Measurements from ENCODE around the gene SMG6. TPM values are rescaled to one million over a fixed set of nuclear protein-coding genes. Genes with fewer than 3 reads are reported as not detected.

SMG6 gene
- total RNA-seq, 1 experiment from 2014 or later, result 36.1 TPM

DNA sequence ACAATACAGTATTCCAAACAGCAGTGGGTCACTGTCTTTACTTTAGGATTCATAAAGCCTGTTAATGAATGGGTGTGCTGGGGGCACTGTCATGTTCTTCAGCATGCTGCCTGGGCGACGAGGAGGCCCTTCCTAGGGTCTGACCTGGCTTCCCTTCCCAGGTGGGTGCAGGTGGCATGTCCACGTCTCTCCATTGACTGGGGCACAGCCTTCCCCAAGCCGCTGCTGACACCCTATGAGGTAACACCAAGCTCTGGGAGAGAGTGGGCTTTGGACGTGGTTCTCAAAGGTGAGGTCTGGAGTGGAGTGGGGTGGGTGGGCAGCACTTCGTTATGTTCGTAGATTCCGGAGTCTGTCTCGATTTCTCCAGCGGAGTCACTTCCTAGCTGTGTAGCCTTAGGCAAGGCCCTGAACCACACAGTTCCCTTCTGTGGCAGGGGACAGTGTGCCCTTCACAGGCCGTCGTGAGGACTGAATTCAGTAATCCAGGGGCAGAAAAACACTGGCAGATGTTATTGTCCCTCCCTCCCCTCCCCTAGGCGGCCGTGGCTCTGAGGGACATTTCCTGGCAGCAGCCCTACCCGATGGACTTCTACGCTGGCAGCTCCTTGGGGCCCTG lies 262.5 kb downstream of the SMG6 start:
- no TSS peak for BruUV-seq (replicated peaks)
- CTCF ChIA-PET, result interaction anchor here (1.3 kb wide), 1 partner anchor 132 kb away, joined by 4 read pairs; no protein-coding TSS in a partner anchor
- POLR2A ChIA-PET (ENCODE audit: low non-redundant PET), result interaction anchor here (0.7 kb wide), 1 partner anchor 441 kb away, joined by 4 read pairs; no protein-coding TSS in a partner anchor

DNA sequence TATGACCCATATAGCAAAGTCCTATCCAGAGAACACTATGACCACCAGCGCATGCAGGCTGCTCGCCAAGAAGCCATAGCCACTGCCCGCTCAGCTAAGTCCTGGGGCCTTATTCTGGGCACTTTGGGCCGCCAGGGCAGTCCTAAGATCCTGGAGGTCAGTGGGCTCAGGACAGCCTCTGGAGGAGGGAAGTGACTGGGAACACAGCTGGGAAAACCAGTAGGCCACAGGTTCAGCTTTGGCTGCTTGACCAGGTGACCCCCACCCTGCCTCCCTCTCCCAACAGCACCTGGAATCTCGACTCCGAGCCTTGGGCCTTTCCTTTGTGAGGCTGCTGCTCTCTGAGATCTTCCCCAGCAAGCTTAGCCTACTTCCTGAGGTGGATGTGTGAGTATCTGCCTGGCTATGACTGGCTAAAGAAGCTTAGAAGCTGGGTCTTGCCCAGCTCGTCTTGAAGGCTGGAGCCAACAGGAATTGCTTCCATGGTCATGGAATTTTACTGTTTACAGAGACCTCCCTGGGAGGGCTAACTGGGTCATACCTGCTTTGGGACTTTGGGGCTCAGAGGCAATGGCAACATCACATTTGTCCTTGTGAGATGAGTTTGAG lies 263.3 kb downstream of the SMG6 start:
- Histone ChIP-seq H3K36me3 (ENCODE audit: insufficient read depth, low read length, poor library complexity, severe bottlenecking) (peaks cover 26% of the 10 kb centered on the region), H3K4me3 (ENCODE audit: low read depth, low read length, poor library complexity, severe bottlenecking) (no peak overlapping the region), H3K9me3 (ENCODE audit: low read depth, low read length, poor library complexity, severe bottlenecking) (no peaks in the 10 kb centered on the region), H3K27ac (ENCODE audit: low read depth, low read length, poor library complexity, severe bottlenecking) (no peak overlapping the region), H3K4me1 (ENCODE audit: insufficient read depth, low read length, poor library complexity, severe bottlenecking) (peaks cover 14% of the 10 kb centered on the region), H3K27me3 (replicated peaks; ENCODE audit: insufficient read depth, low read depth, low read length, poor library complexity) (no peaks in the 10 kb centered on the region)
- TF ChIP-seq, protein P1, sequence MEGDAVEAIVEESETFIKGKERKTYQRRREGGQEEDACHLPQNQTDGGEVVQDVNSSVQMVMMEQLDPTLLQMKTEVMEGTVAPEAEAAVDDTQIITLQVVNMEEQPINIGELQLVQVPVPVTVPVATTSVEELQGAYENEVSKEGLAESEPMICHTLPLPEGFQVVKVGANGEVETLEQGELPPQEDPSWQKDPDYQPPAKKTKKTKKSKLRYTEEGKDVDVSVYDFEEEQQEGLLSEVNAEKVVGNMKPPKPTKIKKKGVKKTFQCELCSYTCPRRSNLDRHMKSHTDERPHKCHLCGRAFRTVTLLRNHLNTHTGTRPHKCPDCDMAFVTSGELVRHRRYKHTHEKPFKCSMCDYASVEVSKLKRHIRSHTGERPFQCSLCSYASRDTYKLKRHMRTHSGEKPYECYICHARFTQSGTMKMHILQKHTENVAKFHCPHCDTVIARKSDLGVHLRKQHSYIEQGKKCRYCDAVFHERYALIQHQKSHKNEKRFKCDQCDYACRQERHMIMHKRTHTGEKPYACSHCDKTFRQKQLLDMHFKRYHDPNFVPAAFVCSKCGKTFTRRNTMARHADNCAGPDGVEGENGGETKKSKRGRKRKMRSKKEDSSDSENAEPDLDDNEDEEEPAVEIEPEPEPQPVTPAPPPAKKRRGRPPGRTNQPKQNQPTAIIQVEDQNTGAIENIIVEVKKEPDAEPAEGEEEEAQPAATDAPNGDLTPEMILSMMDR (conservative IDR thresholded peaks at IDR 0.05; ENCODE audit: low read depth, low read length), result no peak
- TF ChIP-seq EZH2 (IDR thresholded peaks at IDR 0.05; ENCODE audit: borderline replicate concordance, low read depth, low read length, poor library complexity, severe bottlenecking), result no peak
- no TSS peak for BruUV-seq (replicated peaks)
- CTCF ChIA-PET, result no interaction called here
- intact Hi-C loops (cut with micrococcal nuclease; ENCODE audit: unreplicated experiment), result loop anchor here (5.0 kb wide), 2 partner anchors 133 to 323 kb away; no protein-coding TSS in a partner anchor
- POLR2A ChIA-PET (ENCODE audit: low non-redundant PET), result no interaction called here
- no peak for DNase-seq (ENCODE audit: low spot score)

More for the DNA sequence above, 262.5 kb downstream of the SMG6 start:
- Histone ChIP-seq H3K4me3 (ENCODE audit: low read depth, low read length, poor library complexity, severe bottlenecking) (peak overlapping the region; percentile 73), H3K36me3 (ENCODE audit: insufficient read depth, low read length, poor library complexity, severe bottlenecking) (peaks cover 21% of the 10 kb centered on the region), H3K4me1 (ENCODE audit: insufficient read depth, low read length, poor library complexity, severe bottlenecking) (peaks cover 13% of the 10 kb centered on the region), H3K27ac (ENCODE audit: low read depth, low read length, poor library complexity, severe bottlenecking) (peak overlapping the region; percentile 67), H3K9me3 (ENCODE audit: low read depth, low read length, poor library complexity, severe bottlenecking) (no peaks in the 10 kb centered on the region), H3K27me3 (replicated peaks; ENCODE audit: insufficient read depth, low read depth, low read length, poor library complexity) (no peaks in the 10 kb centered on the region)
- TF ChIP-seq EZH2 (IDR thresholded peaks at IDR 0.05; ENCODE audit: borderline replicate concordance, low read depth, low read length, poor library complexity, severe bottlenecking), result no peak
- TF ChIP-seq, protein P1 (conservative IDR thresholded peaks at IDR 0.05; ENCODE audit: low read depth, low read length), result no peak
- intact Hi-C loops (cut with micrococcal nuclease; ENCODE audit: unreplicated experiment), result loop anchor here (5.0 kb wide), 2 partner anchors 134 to 324 kb away; no protein-coding TSS in a partner anchor
- DNase-seq (ENCODE audit: low spot score), result no peak

DNA sequence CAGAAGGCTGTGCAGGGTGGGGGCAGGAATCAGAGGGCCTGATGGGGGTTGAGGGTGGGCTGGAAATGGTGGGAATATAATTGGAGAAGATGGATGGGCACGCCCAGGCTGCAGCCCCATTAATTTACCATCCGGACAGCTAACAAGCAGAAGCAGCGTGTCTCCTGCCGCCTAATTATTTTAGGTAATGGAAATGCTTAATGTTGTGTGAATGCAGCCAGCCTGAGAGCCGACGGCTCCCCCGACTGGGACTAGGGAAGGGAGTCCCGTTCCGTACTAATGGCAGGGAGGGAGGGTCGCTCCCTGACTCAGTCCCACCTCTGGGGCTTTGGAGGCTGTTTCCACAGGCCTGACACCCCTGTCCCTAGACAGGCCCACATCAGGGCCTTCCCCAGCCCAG lies 266.4 kb downstream of the SMG6 start:
- ChIA-PET CTCF (no interaction called here), POLR2A (ENCODE audit: low non-redundant PET) (no interaction called here)
- H3K4me1 ChIP-seq (ENCODE audit: insufficient read depth, low read length, poor library complexity, severe bottlenecking), result peaks cover 20% of the 10 kb centered on the region
- no peak overlapping the region for H3K4me3 ChIP-seq (ENCODE audit: low read depth, low read length, poor library complexity, severe bottlenecking)
- no peak overlapping the region for H3K27ac ChIP-seq (ENCODE audit: low read depth, low read length, poor library complexity, severe bottlenecking)
- no peaks in the 10 kb centered on the region for H3K9me3 ChIP-seq (ENCODE audit: low read depth, low read length, poor library complexity, severe bottlenecking)
- DNase-seq (ENCODE audit: low spot score), result no peak
- intact Hi-C loops (cut with micrococcal nuclease; ENCODE audit: unreplicated experiment), result no loop called here
- TF ChIP-seq EZH2 (IDR thresholded peaks at IDR 0.05; ENCODE audit: borderline replicate concordance, low read depth, low read length, poor library complexity, severe bottlenecking), result no peak
- TF ChIP-seq, protein P1 (conservative IDR thresholded peaks at IDR 0.05; ENCODE audit: low read depth, low read length), result no peak
- BruUV-seq (replicated peaks), result no TSS peak
- H3K27me3 ChIP-seq (replicated peaks; ENCODE audit: insufficient read depth, low read depth, low read length, poor library complexity), result no peaks in the 10 kb centered on the region
- peaks cover 11% of the 10 kb centered on the region for H3K36me3 ChIP-seq (ENCODE audit: insufficient read depth, low read length, poor library complexity, severe bottlenecking)
